Stimulated activated CD4-positive, alpha-beta T cell treated with anti-CD3 and anti-CD28 coated beads, Interleukin-4, amount 100 ng/mL, for 48 hours (primary cell): ENCODE data around the gene ZFAND6.

Experiments
- DNase-seq, 2 donors: peaks; one replicate each; pipeline ENCODE4 v3.0.0-alpha.2; 2020; ENCODE audit warnings: low read depth in 2 of 2

The ZFAND6 gene

GRCh38 chr15:80169768-80170357, 110.4 kb downstream of the ZFAND6 start:
- no peak for DNase-seq

GRCh38 chr15:80170596-80170995, 111.1 kb downstream of the ZFAND6 start:
- DNase-seq, result no peak

- no peak for DNase-seq
Observed at GRCh38 chr15:80171787-80172186, 112.3 kb downstream of the ZFAND6 start.

GRCh38 chr15:80172401-80172800, 112.9 kb downstream of the ZFAND6 start:
- no peak for DNase-seq

GRCh38 chr15:80173022-80173759, 113.7 kb downstream of the ZFAND6 start:
- peak; percentile 58 to 63 for DNase-seq

GRCh38 chr15:80174017-80174746, 114.7 kb downstream of the ZFAND6 start:
- no peak for DNase-seq

- no peak for DNase-seq
Observed at GRCh38 chr15:80175436-80175835, 116.0 kb downstream of the ZFAND6 start.

GRCh38 chr15:80176443-80176842, 117.0 kb downstream of the ZFAND6 start:
- no peak for DNase-seq

- DNase-seq, result no peak
Observed at GRCh38 chr15:80177156-80177555, 117.7 kb downstream of the ZFAND6 start.

- no peak for DNase-seq
Observed at GRCh38 chr15:80179025-80179759, 119.7 kb downstream of the ZFAND6 start.

GRCh38 chr15:80179935-80180334, 120.5 kb downstream of the ZFAND6 start:
- DNase-seq, result no peak

GRCh38 chr15:80180468-80180867, 121.0 kb downstream of the ZFAND6 start:
- DNase-seq, result no peak

GRCh38 chr15:80180986-80181385, 121.5 kb downstream of the ZFAND6 start:
- no peak for DNase-seq

- DNase-seq, result no peak
Observed at GRCh38 chr15:80182611-80183261, 123.3 kb downstream of the ZFAND6 start.

GRCh38 chr15:80183306-80183705, 123.8 kb downstream of the ZFAND6 start:
- DNase-seq, result no peak

GRCh38 chr15:80183886-80184285, 124.4 kb downstream of the ZFAND6 start:
- no peak for DNase-seq

- no peak for DNase-seq
Observed at GRCh38 chr15:80184554-80184953, 125.1 kb downstream of the ZFAND6 start.

- DNase-seq, result no peak
Observed at GRCh38 chr15:80185152-80185551, 125.7 kb downstream of the ZFAND6 start.

GRCh38 chr15:80186066-80186465, 126.6 kb downstream of the ZFAND6 start:
- DNase-seq, result no peak

GRCh38 chr15:80186597-80186996, 127.1 kb downstream of the ZFAND6 start:
- no peak for DNase-seq
